Common myeloid progenitor, CD34-positive (primary cell): ENCODE results near the gene POMGNT2.
"Not testable (repeated sequence)": the region's sequence is repeated elsewhere in the genome, so short reads cannot be mapped to it uniquely, and the experiment has no call there.

ENCODE experiments used
- CTCF ChIA-PET: fragments of 350-600 bp; sonication (Branson Sonifier 250); formaldehyde crosslinking; loops from one replicate; lab custom pipeline; 2021; ENCODE audit warnings: antibody characterized with exemption; lab: Charles Lee
- POLR2A ChIA-PET: fragments of 350-600 bp; sonication (Branson Sonifier 250); formaldehyde crosslinking; loops from one replicate; lab custom pipeline; 2021; ENCODE audit warnings: antibody characterized with exemption; lab: Charles Lee
- DNase-seq, 3 donors: peaks; one replicate each; pipeline versions ENCODE4 v3.0.0 to v3.0.0-alpha.2; 2013
- H3K27ac ChIP-seq, 2 experiments: 1 replicate in 1 of 2; 2 replicates in 1 of 2; pipeline ENCODE4 v1.7.0; 2013; ENCODE audit warnings: inconsistent platforms in 2 of 2, low read length in 2 of 2, mild to moderate bottlenecking in 2 of 2, low read depth in 1 of 2, moderate library complexity in 1 of 2; ENCODE audit not compliant: severe bottlenecking in 2 of 2, insufficient read depth in 1 of 2, poor library complexity in 1 of 2
- H3K27me3 ChIP-seq, 5 experiments: replicated peaks in 2 of 5; 1 replicate in 3 of 5; 2 replicates in 2 of 5; pipeline versions ENCODE4 v1.6.1 to v1.7.0; 2013; ENCODE audit warnings: low read length in 4 of 5, mild to moderate bottlenecking in 2 of 5, moderate library complexity in 2 of 5, inconsistent platforms in 1 of 5; ENCODE audit not compliant: insufficient read depth in 5 of 5, control insufficient read depth in 4 of 5
- H3K36me3 ChIP-seq, 4 experiments: 1 replicate in 2 of 4; 2 replicates in 2 of 4; pipeline versions ENCODE4 v1.6.1 to v1.7.0; 2013; ENCODE audit warnings: low read length in 3 of 4, control low read depth in 1 of 4, mild to moderate bottlenecking in 1 of 4; ENCODE audit not compliant: control insufficient read depth in 4 of 4, insufficient read depth in 4 of 4
- H3K4me1 ChIP-seq, 4 experiments: 1 replicate in 3 of 4; 2 replicates in 1 of 4; pipeline versions ENCODE4 v1.6.1 to v1.7.1; 2013; ENCODE audit warnings: low read length in 3 of 4, mild to moderate bottlenecking in 3 of 4, control low read depth in 1 of 4, inconsistent platforms in 1 of 4, moderate library complexity in 1 of 4; ENCODE audit not compliant: control insufficient read depth in 4 of 4, insufficient read depth in 4 of 4; ENCODE audit errors: control extremely low read depth in 1 of 4
- H3K4me3 ChIP-seq, 7 experiments: 1 replicate in 4 of 7; 2 replicates in 3 of 7; pipeline versions ENCODE4 v1.5.1 to v1.7.0; 2013; ENCODE audit warnings: mild to moderate bottlenecking in 7 of 7, low read length in 6 of 7, moderate library complexity in 6 of 7, inconsistent platforms in 2 of 7, low read depth in 2 of 7, control low read depth in 1 of 7; ENCODE audit not compliant: insufficient read depth in 4 of 7, control insufficient read depth in 1 of 7; ENCODE audit errors: extremely low read depth in 1 of 7
- H3K9me3 ChIP-seq, 5 experiments: 1 replicate in 4 of 5; 2 replicates in 1 of 5; pipeline versions ENCODE4 v1.6.1 to v1.7.1; 2013; ENCODE audit warnings: low read length in 4 of 5, mild to moderate bottlenecking in 2 of 5, inconsistent platforms in 1 of 5, low read depth in 1 of 5, moderate library complexity in 1 of 5; ENCODE audit not compliant: control insufficient read depth in 4 of 5, insufficient read depth in 2 of 5; ENCODE audit errors: control extremely low read depth in 1 of 5
- WGBS: methylation state at CpG from one replicate; pipeline ENCODE4 v1.1.5; 2013; ENCODE audit not compliant: insufficient coverage; 5-methylcytosine and 5-hydroxymethylcytosine counted together

Gene POMGNT2

GRCh38 chr3:43046583-43046982 is 59.3 kb downstream of the POMGNT2 start:
- Histone ChIP-seq H3K27ac (no peak overlapping the region), H3K27me3 (no peaks in the 10 kb centered on the region), H3K4me3 (no peak overlapping the region), H3K36me3 (no peaks in the 10 kb centered on the region), H3K9me3 (peaks cover 0 to 71% (median 17%) of the 10 kb centered on the region in 5 experiments), H3K4me1 (no peaks in the 10 kb centered on the region)
- no peak for DNase-seq
- ChIA-PET POLR2A (interaction anchor here (0.6 kb wide), 1 partner anchor 842 kb away, joined by 3 read pairs; no protein-coding TSS in a partner anchor), CTCF (no interaction called here)
- 89% methylated on average over 1 of the region's 1 CpG for WGBS

GRCh38 chr3:43045079-43045478 is 60.8 kb downstream of the POMGNT2 start:
- H3K4me1 ChIP-seq, H3K27ac ChIP-seq, CTCF ChIA-PET, POLR2A ChIA-PET, H3K36me3 ChIP-seq, H3K27me3 ChIP-seq, H3K4me3 ChIP-seq, DNase-seq: not testable (repeated sequence)
- H3K9me3 ChIP-seq: peaks cover 0 to 59% (median 13%) of the 10 kb centered on the region in 5 experiments

GRCh38 chr3:43043793-43044192 is 62.1 kb downstream of the POMGNT2 start:
- WGBS: 100% methylated on average over 1 of the region's 2 CpGs
- peak overlapping the region in 1 of 7 experiments; percentile 6 for H3K4me3 ChIP-seq
- no peaks in the 10 kb centered on the region for H3K36me3 ChIP-seq
- no peaks in the 10 kb centered on the region for H3K4me1 ChIP-seq
- no peak overlapping the region for H3K27ac ChIP-seq
- CTCF ChIA-PET: no interaction called here
- no peaks in the 10 kb centered on the region for H3K27me3 ChIP-seq
- DNase-seq: no peak
- POLR2A ChIA-PET: no interaction called here
- peaks cover 0 to 50% (median 13%) of the 10 kb centered on the region in 5 experiments for H3K9me3 ChIP-seq

GRCh38 chr3:43043071-43043766 is 62.7 kb downstream of the POMGNT2 start:
- CTCF ChIA-PET: no interaction called here
- no peak for DNase-seq
- H3K4me3 ChIP-seq: no peak overlapping the region
- no peak overlapping the region for H3K27ac ChIP-seq
- POLR2A ChIA-PET: no interaction called here
- H3K4me1 ChIP-seq: no peaks in the 10 kb centered on the region
- 92% methylated on average over 3 of the region's 3 CpGs for WGBS
- H3K36me3 ChIP-seq: no peaks in the 10 kb centered on the region
- peaks cover 0 to 45% (median 13%) of the 10 kb centered on the region in 5 experiments for H3K9me3 ChIP-seq
- no peaks in the 10 kb centered on the region for H3K27me3 ChIP-seq

GRCh38 chr3:43041517-43041916 is 64.4 kb downstream of the POMGNT2 start:
- 100% methylated on average over 2 of the region's 2 CpGs for WGBS
- no peak overlapping the region for H3K27ac ChIP-seq
- POLR2A ChIA-PET: no interaction called here
- H3K36me3 ChIP-seq: no peaks in the 10 kb centered on the region
- CTCF ChIA-PET: no interaction called here
- no peaks in the 10 kb centered on the region for H3K27me3 ChIP-seq
- no peak overlapping the region for H3K4me3 ChIP-seq
- DNase-seq: no peak
- peaks cover 0 to 30% (median 13%) of the 10 kb centered on the region in 5 experiments for H3K9me3 ChIP-seq
- H3K4me1 ChIP-seq: no peaks in the 10 kb centered on the region

GRCh38 chr3:43038010-43038409 is 67.9 kb downstream of the POMGNT2 start:
- WGBS: 95% methylated on average over 3 of the region's 7 CpGs
- ChIA-PET CTCF (no interaction called here), POLR2A (no interaction called here)
- no peak for DNase-seq
- H3K9me3 ChIP-seq: peaks cover 0 to 3% (median 0%) of the 10 kb centered on the region in 5 experiments
- H3K4me3 ChIP-seq: no peak overlapping the region
- H3K27me3 ChIP-seq: no peaks in the 10 kb centered on the region
- no peaks in the 10 kb centered on the region for H3K4me1 ChIP-seq
- H3K36me3 ChIP-seq: no peaks in the 10 kb centered on the region
- no peak overlapping the region for H3K27ac ChIP-seq

GRCh38 chr3:43036621-43037423 is 69.1 kb downstream of the POMGNT2 start:
- POLR2A ChIA-PET: no interaction called here
- CTCF ChIA-PET: no interaction called here
- no peak for DNase-seq
- Histone ChIP-seq H3K36me3 (no peaks in the 10 kb centered on the region), H3K4me3 (no peak overlapping the region), H3K9me3 (no peaks in the 10 kb centered on the region), H3K4me1 (no peaks in the 10 kb centered on the region), H3K27me3 (no peaks in the 10 kb centered on the region), H3K27ac (no peak overlapping the region)
- WGBS: 97% methylated on average over 9 of the region's 9 CpGs
